OCI-LY1 (cell line): Measurements from ENCODE around the gene DENND1A.

Experiments
- H2AFZ ChIP-seq: fragments of 200-600 bp; sonication (generic), shearing (Covaris generic); 2 replicates; pipeline ENCODE4 v1.6.0; 2014; ENCODE audit warnings: antibody characterized with exemption, mild to moderate bottlenecking, low read length
- H3F3A ChIP-seq: fragments of 200-600 bp; sonication (generic), shearing (Covaris generic); 2 replicates; pipeline ENCODE4 v1.6.0; 2014; ENCODE audit warnings: mild to moderate bottlenecking, antibody characterized with exemption, low read length, moderate library complexity; ENCODE audit not compliant: insufficient read depth
- H3K27ac ChIP-seq: fragments of 200-600 bp; sonication (generic); 2 replicates; pipeline ENCODE4 v1.5.1; 2014; ENCODE audit warnings: low read length, mixed run types, mild to moderate bottlenecking, low read depth; ENCODE audit not compliant: poor library complexity, severe bottlenecking
- H3K27me3 ChIP-seq: fragments of 200-600 bp; sonication (generic); 2 replicates; pipeline ENCODE4 v1.6.0; 2014; ENCODE audit warnings: antibody characterized with exemption, mild to moderate bottlenecking, low read length, moderate library complexity; ENCODE audit not compliant: insufficient read depth
- H3K36me3 ChIP-seq: fragments of 200-600 bp; sonication (generic); 2 replicates; pipeline ENCODE4 v1.6.1; 2014; ENCODE audit warnings: mild to moderate bottlenecking, antibody characterized with exemption, low read length, moderate library complexity, mixed read lengths; ENCODE audit not compliant: insufficient read depth
- H3K4me1 ChIP-seq: fragments of 200-600 bp; sonication (generic); 2 replicates; pipeline ENCODE4 v1.5.1; 2014; ENCODE audit warnings: mild to moderate bottlenecking, low read length, moderate library complexity; ENCODE audit not compliant: insufficient read depth, severe bottlenecking
- H3K4me2 ChIP-seq: fragments of 200-600 bp; sonication (generic), shearing (Covaris generic); 2 replicates; pipeline ENCODE4 v1.6.1; 2014; ENCODE audit warnings: low read length
- H3K4me3 ChIP-seq: fragments of 200-600 bp; sonication (generic); 2 replicates; pipeline ENCODE4 v1.5.1; 2014; ENCODE audit warnings: low read length, low read depth, mild to moderate bottlenecking, mixed read lengths; ENCODE audit not compliant: poor library complexity, severe bottlenecking
- H3K79me2 ChIP-seq: fragments of 200-600 bp; shearing (Covaris generic); 2 replicates; pipeline ENCODE4 v1.6.1; 2016; ENCODE audit warnings: mixed run types, low read length, mixed read lengths; ENCODE audit not compliant: insufficient read depth
- H3K9ac ChIP-seq: fragments of 200-600 bp; sonication (generic), shearing (Covaris generic); 2 replicates; pipeline ENCODE4 v1.6.1; 2014; ENCODE audit warnings: mild to moderate bottlenecking, low read length, mixed read lengths
- H3K9me2 ChIP-seq: fragments of 200-600 bp; sonication (generic), shearing (Covaris generic); 2 replicates; pipeline ENCODE4 v1.6.1; 2014; ENCODE audit warnings: low read depth, mild to moderate bottlenecking, low read length, mixed read lengths
- H3K9me3 ChIP-seq: fragments of 200-600 bp; shearing (Covaris generic); 2 replicates; pipeline ENCODE4 v1.6.1; 2014; ENCODE audit warnings: low read length, mixed read lengths
- H4K20me1 ChIP-seq: fragments of 200-600 bp; sonication (generic), shearing (Covaris generic); 2 replicates; pipeline ENCODE4 v1.6.0; 2016; ENCODE audit warnings: mild to moderate bottlenecking, low read length; ENCODE audit not compliant: insufficient read depth
- CTCF ChIP-seq: fragments of 200-600 bp; sonication (generic), shearing (Covaris generic); IDR thresholded peaks from 2 replicates; pipeline ENCODE4 v1.5.1; 2017; ENCODE audit warnings: mild to moderate bottlenecking, antibody characterized with exemption, low read length, moderate library complexity, mixed read lengths
- EZH2 ChIP-seq: fragments of 200-600 bp; sonication (generic), shearing (Covaris generic); IDR thresholded peaks from 2 replicates; pipeline ENCODE4 v1.8.0; 2017; ENCODE audit warnings: borderline replicate concordance, mixed run types, mild to moderate bottlenecking, antibody characterized with exemption, low read length, moderate library complexity, mixed read lengths

Gene DENND1A

GRCh38 chr9:123866497-123866896 is 63.4 kb downstream of the DENND1A start:
- Histone ChIP-seq H3K79me2 (no peaks in the 10 kb centered on the region), H3K4me3 (no peak overlapping the region), H4K20me1 (no peaks in the 10 kb centered on the region), H3F3A (no peaks in the 10 kb centered on the region; the same call in 1 of the 2 replicates), H3K4me1 (peaks cover 22% of the 10 kb centered on the region), H3K9me3 (no peaks in the 10 kb centered on the region), H3K27me3 (no peaks in the 10 kb centered on the region), H3K9ac (no peak overlapping the region), H3K27ac (no peak overlapping the region), H2AFZ (no peak overlapping the region), H3K4me2 (no peak overlapping the region), H3K9me2 (no peaks in the 10 kb centered on the region), H3K36me3 (no peaks in the 10 kb centered on the region)
- no peak for TF ChIP-seq CTCF
- TF ChIP-seq EZH2 = no peak

- H3K4me2 ChIP-seq = no peak overlapping the region
- no peak overlapping the region for H3K9ac ChIP-seq
- TF ChIP-seq CTCF (no peak), EZH2 (no peak)
- H3K9me2 ChIP-seq = no peaks in the 10 kb centered on the region
- no peak overlapping the region for H2AFZ ChIP-seq
- no peaks in the 10 kb centered on the region for H3K36me3 ChIP-seq
- no peaks in the 10 kb centered on the region for H3K9me3 ChIP-seq
- no peaks in the 10 kb centered on the region; the same call in 1 of the 2 replicates for H3F3A ChIP-seq
- peaks cover 22% of the 10 kb centered on the region for H3K4me1 ChIP-seq
- H3K4me3 ChIP-seq = no peak overlapping the region
- no peaks in the 10 kb centered on the region for H3K79me2 ChIP-seq
- H3K27me3 ChIP-seq = no peaks in the 10 kb centered on the region
- no peaks in the 10 kb centered on the region for H4K20me1 ChIP-seq
- H3K27ac ChIP-seq = no peak overlapping the region
Measured at GRCh38 chr9:123865226-123866000, 64.5 kb downstream of the DENND1A start.

GRCh38 chr9:123864251-123864650 is 65.7 kb downstream of the DENND1A start:
- no peak overlapping the region for H3K9ac ChIP-seq
- H3K36me3 ChIP-seq = no peaks in the 10 kb centered on the region
- no peaks in the 10 kb centered on the region for H4K20me1 ChIP-seq
- no peaks in the 10 kb centered on the region; the same call in 1 of the 2 replicates for H3F3A ChIP-seq
- no peak overlapping the region for H2AFZ ChIP-seq
- H3K27ac ChIP-seq = no peak overlapping the region
- no peak overlapping the region for H3K4me3 ChIP-seq
- no peak overlapping the region for H3K4me2 ChIP-seq
- peaks cover 22% of the 10 kb centered on the region for H3K4me1 ChIP-seq
- no peaks in the 10 kb centered on the region for H3K9me3 ChIP-seq
- no peak for TF ChIP-seq CTCF
- TF ChIP-seq EZH2 = no peak
- no peaks in the 10 kb centered on the region for H3K9me2 ChIP-seq
- no peaks in the 10 kb centered on the region for H3K27me3 ChIP-seq
- H3K79me2 ChIP-seq = no peaks in the 10 kb centered on the region
